Fibroblast of mammary gland (primary cell): ENCODE data around the gene GIT2.
"Not testable (repeated sequence)": the region's sequence is repeated elsewhere in the genome, so short reads cannot be mapped to it uniquely, and the experiment has no call there.

Source experiments
- DNase-seq: peaks from one replicate; pipeline ENCODE4 v3.0.0-alpha.2; 2010; ENCODE audit warnings: low read depth
- H3K4me3 ChIP-seq: 2 replicates; pipeline ENCODE4 v1.5.1; 2011; ENCODE audit warnings: low read depth, mild to moderate bottlenecking, low read length, moderate library complexity; ENCODE audit not compliant: control insufficient read depth
- CTCF ChIP-seq: conservative IDR thresholded peaks from 2 replicates; pipeline ENCODE4 v1.5.1; 2011; ENCODE audit warnings: low read depth, low read length, inconsistent platforms; ENCODE audit not compliant: control insufficient read depth, insufficient read depth

GIT2 gene

GRCh38 chr12:109987615-109988014, 8.6 kb downstream of the GIT2 start:
- DNase-seq: no peak
- no peak overlapping the region for H3K4me3 ChIP-seq
- TF ChIP-seq CTCF: no peak

- not testable (repeated sequence) for DNase-seq, H3K4me3 ChIP-seq
Measured at GRCh38 chr12:109986236-109986635, 9.9 kb downstream of the GIT2 start.

GRCh38 chr12:109983432-109984142, 12.6 kb downstream of the GIT2 start:
- DNase-seq: no peak
- TF ChIP-seq CTCF: no peak
- H3K4me3 ChIP-seq: no peak overlapping the region

GRCh38 chr12:109982210-109982609, 14.0 kb downstream of the GIT2 start:
- TF ChIP-seq CTCF: no peak
- peak; percentile 74 for DNase-seq

GRCh38 chr12:109981311-109981710, 14.9 kb downstream of the GIT2 start:
- TF ChIP-seq CTCF: no peak
- no peak for DNase-seq
- no peak overlapping the region for H3K4me3 ChIP-seq

More at GRCh38 chr12:109982210-109982609, 14.0 kb downstream of the GIT2 start:
- no peak overlapping the region for H3K4me3 ChIP-seq

- no peak for TF ChIP-seq CTCF
- no peak overlapping the region for H3K4me3 ChIP-seq
- no peak for DNase-seq
Measured at GRCh38 chr12:109972821-109973220, 23.3 kb downstream of the GIT2 start.

GRCh38 chr12:109968801-109969200, 27.4 kb downstream of the GIT2 start:
- TF ChIP-seq CTCF: no peak
- no peak for DNase-seq
- no peak overlapping the region for H3K4me3 ChIP-seq
